HepG2 (cell line): ENCODE data around the gene TMEM63B. TPM values are rescaled to one million over a fixed set of nuclear protein-coding genes. Genes with fewer than 3 reads are reported as not detected.
A peak's percentile ranks its signal among the peaks of the same experiment; 100 is the strongest.

Experiments used
- FOXP1 ChIP-seq, 2 experiments: fragments of 450-650 bp in 1 of 2; IDR thresholded peaks; 2 replicates each; pipeline ENCODE4 v1.6.1; 2017 to 2018; ENCODE audit warnings: antibody characterized with exemption in 1 of 2
- FUBP1 ChIP-seq: sonication (generic); formaldehyde crosslinking; IDR thresholded peaks from 2 replicates; pipeline ENCODE4 v1.5.1; 2020; ENCODE audit warnings: missing genetic modification reagents, mild to moderate bottlenecking, borderline replicate concordance
- GMEB2 ChIP-seq: IDR thresholded peaks from 2 replicates; pipeline ENCODE4 v1.6.1; 2016; ENCODE audit warnings: missing biosample characterization, missing genetic modification reagents, low read depth
- HNRNPH1 ChIP-seq: fragments of 200-400 bp; formaldehyde crosslinking; optimal IDR thresholded peaks from 2 replicates; pipeline ENCODE3; 2017; ENCODE audit warnings: mild to moderate bottlenecking, low read depth, low read length
- HNRNPK ChIP-seq: fragments of 200-400 bp; formaldehyde crosslinking; IDR thresholded peaks from 2 replicates; pipeline ENCODE4 v1.6.1; 2018; ENCODE audit warnings: low read length, low read depth, moderate library complexity, mild to moderate bottlenecking; ENCODE audit not compliant: poor library complexity, severe bottlenecking
- MED13 ChIP-seq: sonication (generic); formaldehyde crosslinking; IDR thresholded peaks from 2 replicates; pipeline ENCODE4 v1.5.0; 2020; ENCODE audit warnings: missing genetic modification reagents
- MXD4 ChIP-seq: IDR thresholded peaks from 2 replicates; pipeline ENCODE4 v1.6.1; 2016; ENCODE audit warnings: mild to moderate bottlenecking, missing biosample characterization, missing genetic modification reagents
- PAF1 ChIP-seq: IDR thresholded peaks from 2 replicates; pipeline ENCODE4 v1.6.1; 2016; ENCODE audit warnings: missing genetic modification reagents, missing compliant biosample characterization
- POLR2A ChIP-seq, 2 experiments: IDR thresholded peaks; 2 replicates each; pipeline ENCODE4 v1.6.1; 2011; ENCODE audit warnings: low read depth in 2 of 2, low read length in 2 of 2, mild to moderate bottlenecking in 1 of 2, moderate library complexity in 1 of 2; ENCODE audit not compliant: insufficient read depth in 1 of 2
- ZFP36 ChIP-seq: fragments of 150-350 bp; IDR thresholded peaks from 2 replicates; pipeline ENCODE4 v1.6.1; 2018; ENCODE audit warnings: borderline replicate concordance, low read length, low read depth; ENCODE audit not compliant: partially characterized antibody
- ZNF260 ChIP-seq: sonication (generic); formaldehyde crosslinking; IDR thresholded peaks from 2 replicates; pipeline ENCODE4 v1.4.0; 2020; ENCODE audit warnings: missing genetic modification reagents, low read depth, mild to moderate bottlenecking, borderline replicate concordance
- ZNF282 ChIP-seq: fragments of 450-650 bp; IDR thresholded peaks from 2 replicates; pipeline ENCODE4 v1.6.1; 2018; ENCODE audit not compliant: partially characterized antibody
- ZNF296 ChIP-seq: sonication (generic); formaldehyde crosslinking; conservative IDR thresholded peaks from 2 replicates; pipeline ENCODE4 v1.5.0; 2020; ENCODE audit warnings: mild to moderate bottlenecking, missing genetic modification reagents
- ZNF329 ChIP-seq: sonication (generic); formaldehyde crosslinking; IDR thresholded peaks from 2 replicates; pipeline ENCODE4 v1.9.0; 2021; ENCODE audit warnings: low read depth, mild to moderate bottlenecking, missing genetic modification reagents
- ZNF530 ChIP-seq: sonication (generic); formaldehyde crosslinking; IDR thresholded peaks from 2 replicates; pipeline ENCODE4 v1.5.0; 2020; ENCODE audit warnings: low read depth, mild to moderate bottlenecking, missing genetic modification reagents
- ZNF569 ChIP-seq: sonication (generic); formaldehyde crosslinking; IDR thresholded peaks from 2 replicates; pipeline ENCODE4 v1.5.0; 2020; ENCODE audit warnings: mild to moderate bottlenecking, missing genetic modification reagents, moderate library complexity, borderline replicate concordance
- ZNF615 ChIP-seq: sonication (generic); formaldehyde crosslinking; IDR thresholded peaks from 2 replicates; pipeline ENCODE4 v1.5.0; 2020; ENCODE audit warnings: mild to moderate bottlenecking, missing genetic modification reagents, borderline replicate concordance
- ZNF724P ChIP-seq: sonication (generic); formaldehyde crosslinking; IDR thresholded peaks from 2 replicates; pipeline ENCODE4 v1.8.0; 2022; ENCODE audit warnings: missing genetic modification reagents, borderline replicate concordance
- polyA plus RNA-seq, 8 experiments: library from polyadenylated mRNA; depleted of rRNA in 3 of 8; stranded (reverse) in 7 of 8; unstranded in 1 of 8; fragments of >200 nt; fragmentation: Illumina TruSeq in 4 of 8; extraction: Trizol in 4 of 8; gene quantifications; 2 replicates each; pipeline versions ENCODE4 v1.2.1 to v1.2.3, GENCODE V29; 2011 to 2016; ENCODE audit warnings: low read depth in 4 of 8, missing spikeins in 1 of 8, mixed read lengths in 1 of 8; ENCODE audit not compliant: insufficient read depth in 1 of 8
- total RNA-seq, 5 experiments: library from RNA; depleted of rRNA; stranded (reverse); fragments of >200 nt; fragmentation: Illumina TruSeq; extraction: Trizol; gene quantifications; 2 replicates each; pipeline ENCODE4 v1.2.3, GENCODE V29; 2016; ENCODE audit warnings: low read depth in 1 of 5
- TF ChIP-seq, protein P1 (sequence below), 2 experiments: fragments of 450-650 bp in 1 of 2; sonication (generic) in 1 of 2; formaldehyde crosslinking; IDR thresholded peaks; 2 replicates each; pipeline versions ENCODE4 v1.5.0 to v1.8.0; 2020 to 2022; ENCODE audit warnings: mild to moderate bottlenecking in 1 of 2, missing genetic modification reagents in 1 of 2
- TF ChIP-seq, protein P2 (sequence below): sonication (generic); formaldehyde crosslinking; IDR thresholded peaks from 2 replicates; pipeline ENCODE4 v1.5.0; 2020; ENCODE audit warnings: missing genetic modification reagents, mild to moderate bottlenecking, borderline replicate concordance
- TF ChIP-seq, protein P3 (sequence below): sonication (generic); formaldehyde crosslinking; conservative IDR thresholded peaks from 2 replicates; pipeline ENCODE4 v1.4.0; 2020; ENCODE audit warnings: mild to moderate bottlenecking, missing genetic modification reagents, moderate library complexity

TMEM63B gene
- total and polyA plus RNA-seq, 2 of the 13 experiments (the other 11 are each of a cell fraction or from before 2014, with no cell fraction given), result 27.4 to 75.8 TPM

DNA sequence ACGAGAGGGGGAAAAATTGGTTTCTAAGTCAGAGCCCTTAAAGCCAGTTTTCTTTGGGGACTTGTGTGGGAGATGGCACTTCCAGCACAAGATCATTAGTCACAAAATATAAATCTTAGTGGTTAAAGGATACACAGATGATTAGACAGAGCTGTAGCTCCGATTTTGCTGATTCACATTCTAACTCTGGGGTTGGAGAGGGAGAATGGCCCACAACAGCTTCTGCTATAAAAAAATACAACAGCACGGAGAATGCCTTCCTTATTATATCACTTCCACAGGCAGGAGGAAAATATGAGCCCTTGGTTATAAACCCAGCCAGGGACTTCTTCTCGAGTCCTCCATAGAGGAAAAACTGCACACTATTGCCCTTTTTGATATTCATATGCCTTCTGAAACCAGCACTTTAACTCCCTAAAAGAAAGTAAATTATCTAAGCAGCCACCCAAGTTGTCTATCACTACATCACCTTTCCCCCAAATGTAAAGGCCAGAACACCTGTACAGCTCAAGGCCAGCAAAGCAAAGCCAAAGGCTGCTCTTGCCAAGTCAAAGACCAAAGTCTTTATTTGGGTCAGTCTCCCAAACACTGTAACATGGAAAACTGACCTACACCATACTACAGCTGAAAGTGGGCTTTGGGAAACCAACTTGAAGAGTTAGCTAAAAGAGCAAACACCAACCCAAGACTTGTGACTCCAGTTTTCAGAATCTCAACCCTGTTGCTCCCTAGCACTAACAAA, 10.5 kb upstream of the TMEM63B start (continued):
- TF ChIP-seq FUBP1, result no peak
- no peak for TF ChIP-seq HNRNPK
- no peak for TF ChIP-seq ZNF282
- no peak for TF ChIP-seq ZNF329 (CRISPR knock-in tag)
- TF ChIP-seq, protein P1, sequence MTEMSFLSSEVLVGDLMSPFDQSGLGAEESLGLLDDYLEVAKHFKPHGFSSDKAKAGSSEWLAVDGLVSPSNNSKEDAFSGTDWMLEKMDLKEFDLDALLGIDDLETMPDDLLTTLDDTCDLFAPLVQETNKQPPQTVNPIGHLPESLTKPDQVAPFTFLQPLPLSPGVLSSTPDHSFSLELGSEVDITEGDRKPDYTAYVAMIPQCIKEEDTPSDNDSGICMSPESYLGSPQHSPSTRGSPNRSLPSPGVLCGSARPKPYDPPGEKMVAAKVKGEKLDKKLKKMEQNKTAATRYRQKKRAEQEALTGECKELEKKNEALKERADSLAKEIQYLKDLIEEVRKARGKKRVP (CRISPR knock-in tag; IDR thresholded peaks at IDR 0.05), result no peak
- no peak for TF ChIP-seq ZNF569
- no peak for TF ChIP-seq FOXP1 (IDR thresholded peaks at IDR 0.05)
- TF ChIP-seq FOXP1 (CRISPR knock-in tag; IDR thresholded peaks at IDR 0.05), result no peak
- TF ChIP-seq POLR2A (IDR thresholded peaks at IDR 0.05; ENCODE audit: insufficient read depth in 1 of 2, low read depth in 2 of 2, low read length in 2 of 2), result no peak
- TF ChIP-seq, protein P2, sequence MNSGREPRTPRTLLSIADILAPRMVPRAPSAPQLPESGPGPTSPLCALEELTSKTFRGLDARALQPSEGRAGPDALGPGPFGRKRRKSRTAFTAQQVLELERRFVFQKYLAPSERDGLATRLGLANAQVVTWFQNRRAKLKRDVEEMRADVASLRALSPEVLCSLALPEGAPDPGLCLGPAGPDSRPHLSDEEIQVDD (CRISPR knock-in tag), result no peak
- TF ChIP-seq ZNF615 (CRISPR knock-in tag), result no peak
- TF ChIP-seq MXD4, result no peak
- TF ChIP-seq GMEB2 (CRISPR knock-in tag), result no peak
- TF ChIP-seq, protein P3, sequence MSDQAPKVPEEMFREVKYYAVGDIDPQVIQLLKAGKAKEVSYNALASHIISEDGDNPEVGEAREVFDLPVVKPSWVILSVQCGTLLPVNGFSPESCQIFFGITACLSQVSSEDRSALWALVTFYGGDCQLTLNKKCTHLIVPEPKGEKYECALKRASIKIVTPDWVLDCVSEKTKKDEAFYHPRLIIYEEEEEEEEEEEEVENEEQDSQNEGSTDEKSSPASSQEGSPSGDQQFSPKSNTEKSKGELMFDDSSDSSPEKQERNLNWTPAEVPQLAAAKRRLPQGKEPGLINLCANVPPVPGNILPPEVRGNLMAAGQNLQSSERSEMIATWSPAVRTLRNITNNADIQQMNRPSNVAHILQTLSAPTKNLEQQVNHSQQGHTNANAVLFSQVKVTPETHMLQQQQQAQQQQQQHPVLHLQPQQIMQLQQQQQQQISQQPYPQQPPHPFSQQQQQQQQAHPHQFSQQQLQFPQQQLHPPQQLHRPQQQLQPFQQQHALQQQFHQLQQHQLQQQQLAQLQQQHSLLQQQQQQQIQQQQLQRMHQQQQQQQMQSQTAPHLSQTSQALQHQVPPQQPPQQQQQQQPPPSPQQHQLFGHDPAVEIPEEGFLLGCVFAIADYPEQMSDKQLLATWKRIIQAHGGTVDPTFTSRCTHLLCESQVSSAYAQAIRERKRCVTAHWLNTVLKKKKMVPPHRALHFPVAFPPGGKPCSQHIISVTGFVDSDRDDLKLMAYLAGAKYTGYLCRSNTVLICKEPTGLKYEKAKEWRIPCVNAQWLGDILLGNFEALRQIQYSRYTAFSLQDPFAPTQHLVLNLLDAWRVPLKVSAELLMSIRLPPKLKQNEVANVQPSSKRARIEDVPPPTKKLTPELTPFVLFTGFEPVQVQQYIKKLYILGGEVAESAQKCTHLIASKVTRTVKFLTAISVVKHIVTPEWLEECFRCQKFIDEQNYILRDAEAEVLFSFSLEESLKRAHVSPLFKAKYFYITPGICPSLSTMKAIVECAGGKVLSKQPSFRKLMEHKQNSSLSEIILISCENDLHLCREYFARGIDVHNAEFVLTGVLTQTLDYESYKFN (CRISPR knock-in tag), result peak; percentile 80
- TF ChIP-seq ZNF296 (CRISPR knock-in tag), result no peak
- no peak for TF ChIP-seq ZNF724P (CRISPR knock-in tag)
- no peak for TF ChIP-seq ZNF260
- TF ChIP-seq PAF1 (CRISPR knock-in tag), result no peak
- no peak for TF ChIP-seq ZNF530 (CRISPR knock-in tag)
- no peak for TF ChIP-seq ZFP36
- no peak for TF ChIP-seq HNRNPH1
- no peak for TF ChIP-seq MED13 (CRISPR knock-in tag)
